NAMALWA (cell line): ENCODE results near the gene AOX1.
"Not testable (repeated sequence)": the region's sequence is repeated elsewhere in the genome, so short reads cannot be mapped to it uniquely, and the experiment has no call there.

Experiments used
- DNase-seq: peaks from one replicate; pipeline ENCODE4 v3.0.0-alpha.2; 2015; ENCODE audit warnings: low spot score

Gene AOX1

DNA sequence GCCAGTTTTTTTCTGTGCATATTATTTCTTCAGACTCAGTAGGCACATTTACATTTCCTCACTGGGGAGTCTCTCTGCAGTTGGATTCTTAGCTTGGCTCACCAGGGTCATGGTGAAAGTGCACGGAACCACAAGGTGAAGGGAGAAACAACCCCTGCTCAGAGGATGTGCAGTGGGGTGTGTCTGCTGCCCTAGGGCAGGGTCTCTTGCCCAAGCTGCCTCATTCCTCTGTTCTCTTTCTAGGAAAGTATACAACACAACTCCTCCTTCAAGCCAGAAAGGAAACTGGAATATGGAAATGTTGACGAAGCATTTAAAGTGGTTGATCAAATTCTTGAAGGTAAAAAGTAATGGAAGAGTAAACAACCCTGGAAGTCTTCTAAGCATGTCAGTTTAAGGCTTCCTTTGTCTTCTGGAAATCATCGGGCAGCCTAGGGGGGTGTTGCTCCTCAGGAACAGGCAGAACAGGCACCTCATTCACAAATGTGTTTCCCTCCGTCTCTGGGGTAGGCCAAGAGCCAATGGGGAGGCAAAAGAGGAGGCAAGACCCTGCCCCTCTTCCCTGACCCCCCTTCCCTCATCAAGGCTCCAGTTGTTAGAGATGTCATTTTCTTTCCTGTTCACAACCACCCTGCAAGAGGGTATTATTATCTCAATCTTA is 41.4 kb downstream of the AOX1 start:
- DNase-seq: no peak

DNA sequence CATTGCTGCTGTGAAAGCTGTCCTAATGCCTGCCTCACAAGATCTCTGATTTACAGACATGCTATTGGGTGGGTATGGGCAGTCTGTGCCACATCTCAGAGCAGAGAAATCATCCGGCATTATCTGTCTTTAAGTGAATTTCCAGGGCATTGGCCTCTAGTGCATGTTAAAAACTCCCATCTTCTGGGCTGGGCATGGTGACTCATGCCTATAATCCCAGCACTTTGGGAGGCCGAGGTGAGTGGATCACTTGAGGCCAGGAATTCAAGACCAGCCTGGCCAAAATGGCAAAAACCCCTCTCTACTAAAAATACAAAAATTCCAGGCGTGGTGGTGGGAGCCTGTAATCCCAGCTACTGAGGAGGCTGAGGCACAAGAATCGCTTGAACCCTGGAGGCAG is 42.6 kb downstream of the AOX1 start:
- not testable (repeated sequence) for DNase-seq

GRCh38 chr2:200631287-200631686 is 45.5 kb downstream of the AOX1 start:
- no peak for DNase-seq

GRCh38 chr2:200634231-200634964 is 48.6 kb downstream of the AOX1 start:
- DNase-seq: no peak

DNA sequence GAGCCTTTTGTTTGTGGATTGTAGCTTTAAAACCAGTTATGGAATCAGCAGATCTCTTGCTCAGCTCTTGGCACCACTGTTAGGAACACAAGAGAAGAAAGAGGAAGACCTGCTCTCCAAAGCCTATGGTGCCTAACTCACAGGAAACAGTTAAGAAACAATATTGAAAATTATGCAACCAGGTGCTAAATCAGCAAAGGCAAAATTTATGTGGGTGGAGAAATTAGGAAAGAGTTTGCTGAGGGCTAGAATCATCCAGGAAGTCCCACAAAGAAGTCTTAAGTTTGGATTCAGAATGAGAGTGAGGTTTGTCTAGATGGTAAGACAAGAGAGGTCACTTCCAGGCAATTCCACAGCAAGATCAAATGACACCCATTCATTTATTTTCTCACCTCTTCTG is 49.4 kb downstream of the AOX1 start:
- DNase-seq: no peak

DNA sequence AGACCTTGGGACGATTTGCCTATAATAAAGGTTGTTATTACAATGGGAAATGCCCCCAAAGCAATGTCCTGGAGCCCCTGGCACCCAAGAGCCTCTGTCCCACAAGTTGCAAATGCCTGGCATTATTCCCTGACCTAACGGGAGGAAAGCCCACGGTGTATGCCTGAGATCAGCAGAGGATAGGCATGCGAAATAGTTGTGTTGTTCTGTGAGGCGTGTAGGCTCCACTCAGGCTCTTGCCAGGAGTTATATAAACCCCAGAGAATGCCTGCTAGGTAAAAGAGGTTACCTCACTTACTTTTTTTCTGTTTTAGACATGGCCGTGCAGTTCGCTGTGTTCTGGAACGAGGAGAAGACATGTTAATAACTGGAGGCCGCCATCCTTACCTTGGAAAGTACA is 52.1 kb downstream of the AOX1 start:
- no peak for DNase-seq

DNA sequence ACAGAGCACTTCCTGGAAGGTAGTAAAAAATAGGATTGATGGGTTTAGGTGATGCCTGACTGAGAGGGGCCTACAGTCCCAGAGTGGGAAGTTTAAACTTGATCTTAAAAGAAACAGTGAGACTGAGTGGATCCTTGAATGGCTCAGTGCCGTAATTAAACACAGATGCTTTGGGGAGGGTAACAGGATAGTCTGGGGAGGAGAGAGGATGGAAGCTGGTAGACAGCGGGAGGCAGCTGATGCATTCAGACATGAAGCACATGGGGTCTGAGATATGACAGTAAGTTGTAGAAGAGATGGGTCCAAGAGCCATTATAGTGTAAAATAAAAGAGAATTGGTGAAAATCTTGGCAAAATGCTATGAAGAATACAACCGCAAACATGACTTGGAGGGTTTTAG is 54.4 kb downstream of the AOX1 start:
- no peak for DNase-seq

DNA sequence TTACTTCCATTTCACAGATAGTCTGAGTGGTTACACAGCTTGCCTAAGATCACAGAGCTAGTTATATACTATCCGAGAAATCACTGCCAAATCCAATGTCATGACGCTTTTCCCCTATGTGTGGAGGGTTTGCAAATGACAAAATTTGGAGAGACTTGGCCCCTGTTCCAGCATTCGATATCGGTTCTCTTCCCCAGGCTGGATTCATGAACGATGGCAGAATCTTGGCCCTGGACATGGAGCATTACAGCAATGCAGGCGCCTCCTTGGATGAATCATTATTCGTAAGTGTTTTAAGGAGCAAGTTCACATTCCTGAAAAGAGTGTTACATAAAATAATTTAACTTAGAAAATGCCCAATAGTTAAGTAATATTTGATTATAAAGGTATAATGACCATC is 55.1 kb downstream of the AOX1 start:
- no peak for DNase-seq

- not testable (repeated sequence) for DNase-seq
Observed at GRCh38 chr2:200648518-200649281, 62.9 kb downstream of the AOX1 start.

- no peak for DNase-seq
Observed at GRCh38 chr2:200649724-200650123, 63.9 kb downstream of the AOX1 start.

DNA sequence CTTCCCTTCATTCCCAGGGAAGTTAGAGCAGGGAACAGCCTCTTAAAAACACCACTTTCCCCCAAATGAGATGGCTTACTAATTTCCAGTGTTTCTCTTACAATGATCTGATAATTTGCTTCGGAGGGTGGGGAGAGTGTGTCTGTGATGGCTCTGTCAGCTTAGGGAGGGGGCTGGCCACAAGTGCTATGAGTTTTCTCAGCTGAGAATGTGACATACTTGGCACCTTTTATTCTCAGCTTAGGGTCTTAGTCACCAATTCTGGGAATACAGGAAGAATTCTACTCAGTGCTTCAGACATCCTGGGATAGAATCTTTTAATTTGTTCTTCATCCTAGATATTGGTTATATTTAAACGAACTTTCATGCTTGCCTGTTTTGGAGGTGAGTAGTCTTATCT is 64.4 kb downstream of the AOX1 start:
- no peak for DNase-seq

- DNase-seq: no peak
Observed at GRCh38 chr2:200652158-200652557, 66.3 kb downstream of the AOX1 start.

GRCh38 chr2:200653021-200653420 is 67.2 kb downstream of the AOX1 start:
- DNase-seq: no peak

DNA sequence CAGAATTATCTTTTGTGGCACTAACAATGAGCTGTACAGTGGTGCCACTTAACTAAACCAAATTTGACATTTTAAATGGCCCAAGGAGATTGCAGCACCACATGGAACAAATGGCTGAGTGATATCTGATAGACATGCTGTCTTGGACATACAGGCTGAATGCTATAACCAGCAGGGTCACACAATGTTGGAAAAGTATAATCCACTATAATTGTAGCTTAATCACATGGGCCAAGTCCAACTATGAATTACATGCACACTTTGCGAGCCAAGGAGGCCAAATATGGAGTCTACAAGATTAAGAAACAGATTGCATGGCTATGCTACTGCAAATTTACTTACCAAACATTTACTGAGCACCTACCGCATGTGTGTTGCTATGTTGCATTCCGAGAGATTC is 69.0 kb downstream of the AOX1 start:
- DNase-seq: no peak

GRCh38 chr2:200655918-200656580 is 70.2 kb downstream of the AOX1 start:
- DNase-seq: no peak

DNA sequence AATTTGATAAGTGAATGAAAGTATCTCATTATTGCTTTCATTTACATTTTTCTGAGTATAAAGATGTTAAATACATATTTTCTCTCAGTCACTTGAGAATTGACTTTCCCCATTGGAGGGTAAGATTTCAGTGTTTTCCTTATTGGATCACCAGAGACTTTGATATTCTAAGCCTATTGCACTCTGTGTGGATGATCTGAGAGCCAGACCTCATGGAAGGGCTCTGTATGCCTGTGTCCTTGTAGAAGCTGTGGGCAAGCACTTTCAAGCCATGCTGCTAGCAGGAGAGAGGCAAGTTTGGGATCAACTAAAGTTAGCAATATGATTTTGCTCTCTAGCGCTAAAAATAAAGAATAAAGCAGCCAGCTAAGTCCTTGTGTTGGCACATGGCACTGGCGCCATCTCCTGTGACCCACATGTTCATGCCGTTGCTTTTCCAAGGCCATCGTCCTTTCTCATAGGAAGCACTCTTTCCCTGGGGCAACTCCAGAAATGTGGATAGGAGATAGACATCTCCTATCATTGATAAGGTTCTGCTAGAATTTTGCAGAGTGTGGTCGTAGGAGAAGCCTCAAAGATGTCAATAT is 72.6 kb downstream of the AOX1 start:
- DNase-seq: no peak

DNA sequence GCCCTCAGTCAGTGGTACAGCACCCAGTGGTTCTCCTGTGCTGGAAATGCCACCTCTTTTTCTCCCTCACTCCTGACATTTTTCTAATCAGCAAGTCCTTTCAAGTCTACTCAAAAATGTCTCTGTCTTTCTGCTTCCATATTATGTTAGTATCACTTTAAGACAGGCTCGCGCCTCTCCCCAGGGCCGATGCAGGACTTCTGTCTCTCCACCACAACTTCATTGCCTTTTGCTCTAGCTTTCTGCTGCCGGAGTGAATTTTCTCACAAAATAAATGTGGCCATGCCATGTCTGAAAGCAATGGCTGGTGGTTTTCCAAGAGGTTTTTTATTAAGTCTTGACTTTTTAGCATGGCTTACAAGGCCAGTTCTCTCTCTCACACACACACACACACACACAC is 73.6 kb downstream of the AOX1 start:
- DNase-seq: no peak

GRCh38 chr2:200661477-200661876 is 75.7 kb downstream of the AOX1 start:
- DNase-seq: no peak

DNA sequence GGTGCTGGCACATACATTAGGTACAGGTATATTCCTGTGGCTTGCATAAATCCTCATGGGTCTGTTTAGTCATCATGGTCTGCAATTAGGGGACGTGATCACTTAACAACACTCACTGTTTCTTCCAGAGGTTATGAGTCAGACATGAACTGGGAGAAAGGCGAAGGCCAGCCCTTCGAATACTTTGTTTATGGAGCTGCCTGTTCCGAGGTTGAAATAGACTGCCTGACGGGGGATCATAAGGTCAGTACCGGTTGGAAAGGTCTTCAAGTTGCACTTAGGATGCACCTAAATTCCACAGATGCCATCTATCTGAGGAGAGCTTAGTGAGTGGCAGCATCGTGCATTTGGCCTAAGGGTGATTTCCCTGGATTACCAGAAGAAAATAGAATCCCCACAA is 76.9 kb downstream of the AOX1 start:
- no peak for DNase-seq

- DNase-seq: no peak
Observed at GRCh38 chr2:200664770-200665494, 79.1 kb downstream of the AOX1 start.

- no peak for DNase-seq
Observed at GRCh38 chr2:200665626-200666453, 80.0 kb downstream of the AOX1 start.
